HCT116 (cell line): ENCODE data around the gene USP32. TPM values are rescaled to one million over a fixed set of nuclear protein-coding genes. Genes with fewer than 3 reads are reported as not detected.

Source experiments
- ATAC-seq: fragments of 200-7000 bp; cut with Tn5 transposase; 2 replicates; pipeline ENCODE4 v1.9.1; 2020; ENCODE audit warnings: mild to moderate bottlenecking, moderate library complexity
- BruUV-seq: library from RNA; stranded (reverse); fragments of 400-500 nt; replicated peaks from 2 replicates; lab custom pipeline; 2021; lab: Mats Ljungman, UMichigan
- CTCF ChIA-PET: fragments of 300-600 bp; sonication (Branson Sonifier 250); formaldehyde crosslinking; loops from one replicate; lab custom pipeline; 2021; ENCODE audit warnings: antibody characterized with exemption; lab: Charles Lee
- POLR2A ChIA-PET: fragments of 300-600, 350-600 bp; sonication (Branson Sonifier 250); formaldehyde crosslinking; loops from one replicate; lab custom pipeline; 2021; ENCODE audit warnings: antibody characterized with exemption; lab: Charles Lee
- RAD21 ChIA-PET, 2 experiments: fragments of 300-600 bp; sonication (Branson Sonifier 250); formaldehyde crosslinking; loops; one replicate each; lab custom pipeline; 2023; ENCODE audit warnings: low total read pairs in 2 of 2; ENCODE audit not compliant: uncharacterized antibody in 2 of 2, unreplicated experiment in 2 of 2, low non-redundant PET in 1 of 2; lab: Charles Lee
- DNase-seq: peaks from one replicate; pipeline ENCODE4 v3.0.0-alpha.2; 2010; ENCODE audit warnings: low read depth, low spot score
- H2AFZ ChIP-seq: fragments of 200-600 bp; shearing (Covaris generic), sonication (generic); 2 replicates; pipeline ENCODE4 v1.6.1; 2017; ENCODE audit warnings: low read depth, mixed run types, mixed read lengths, antibody characterized with exemption, low read length; ENCODE audit not compliant: poor library complexity, severe bottlenecking
- H3K27ac ChIP-seq: 2 replicates; pipeline ENCODE4 v1.5.1; 2012; ENCODE audit warnings: low read depth, low read length
- H3K27me3 ChIP-seq: fragments of 200-600 bp; sonication (generic); 2 replicates; pipeline ENCODE4 v1.6.1; 2016; ENCODE audit warnings: mixed run types, low read length, mixed read lengths; ENCODE audit not compliant: insufficient read depth
- H3K36me3 ChIP-seq, 2 experiments: fragments of 200-500 bp in 1 of 2; fragments of 200-600 bp in 1 of 2; sonication (Bioruptor generic) in 1 of 2; sonication (generic) in 1 of 2; 2 replicates each; pipeline versions ENCODE4 v1.5.1 to v1.6.1; 2014 to 2016; ENCODE audit warnings: low read length in 2 of 2, inconsistent platforms in 1 of 2, mixed read lengths in 1 of 2, mixed run types in 1 of 2; ENCODE audit not compliant: insufficient read depth in 2 of 2, control insufficient read depth in 1 of 2
- H3K4me1 ChIP-seq, 2 experiments: fragments of 200-600 bp in 1 of 2; sonication (generic) in 1 of 2; 2 replicates each; pipeline versions ENCODE4 v1.5.1 to v1.6.1; 2012 to 2017; ENCODE audit warnings: low read length in 2 of 2, inconsistent platforms in 1 of 2, mild to moderate bottlenecking in 1 of 2, mixed read lengths in 1 of 2, mixed run types in 1 of 2, moderate library complexity in 1 of 2; ENCODE audit not compliant: insufficient read depth in 2 of 2, control insufficient read depth in 1 of 2
- H3K4me2 ChIP-seq: fragments of 200-600 bp; sonication (generic); 2 replicates; pipeline ENCODE4 v1.6.1; 2017; ENCODE audit warnings: mixed run types, low read length, mixed read lengths
- H3K4me3 ChIP-seq, 2 experiments: fragments of 200-600 bp in 1 of 2; sonication (generic) in 1 of 2; replicated peaks in 1 of 2; 2 replicates each; pipeline ENCODE4 v1.5.1; 2011 to 2016; ENCODE audit warnings: low read length in 2 of 2, control low read depth in 1 of 2, low read depth in 1 of 2, mild to moderate bottlenecking in 1 of 2, mixed read lengths in 1 of 2, mixed run types in 1 of 2
- H3K79me2 ChIP-seq: fragments of 200-600 bp; sonication (generic); 2 replicates; pipeline ENCODE4 v1.6.1; 2017; ENCODE audit warnings: mild to moderate bottlenecking, mixed run types, low read length, moderate library complexity, mixed read lengths; ENCODE audit not compliant: insufficient read depth
- H3K9ac ChIP-seq: fragments of 200-600 bp; sonication (generic); 2 replicates; pipeline ENCODE4 v1.6.1; 2016; ENCODE audit warnings: low read length, mixed read lengths
- H3K9me2 ChIP-seq: fragments of 200-600 bp; sonication (generic), shearing (Covaris generic); 2 replicates; pipeline ENCODE4 v1.6.1; 2017; ENCODE audit warnings: mixed run types, mild to moderate bottlenecking, moderate library complexity; ENCODE audit not compliant: insufficient read depth
- H3K9me3 ChIP-seq, 2 experiments: fragments of 200-500 bp in 1 of 2; fragments of 200-600 bp in 1 of 2; sonication (Bioruptor generic) in 1 of 2; sonication (generic) in 1 of 2; 2 replicates each; pipeline ENCODE4 v1.6.1; 2014 to 2017; ENCODE audit warnings: low read length in 2 of 2, mixed read lengths in 2 of 2, inconsistent platforms in 1 of 2, low read depth in 1 of 2, mild to moderate bottlenecking in 1 of 2, mixed run types in 1 of 2, moderate library complexity in 1 of 2; ENCODE audit not compliant: control insufficient read depth in 1 of 2, insufficient read depth in 1 of 2
- H4K20me1 ChIP-seq: fragments of 200-600 bp; sonication (generic), shearing (Covaris generic); 2 replicates; pipeline ENCODE4 v1.6.1; 2017; ENCODE audit warnings: mixed run types, mild to moderate bottlenecking, moderate library complexity; ENCODE audit not compliant: insufficient read depth
- ATF3 ChIP-seq: IDR thresholded peaks from 2 replicates; pipeline ENCODE4 v1.6.1; 2012
- CEBPB ChIP-seq: IDR thresholded peaks from 2 replicates; pipeline ENCODE4 v1.6.1; 2012; ENCODE audit warnings: low read depth
- EGR1 ChIP-seq: IDR thresholded peaks from 2 replicates; pipeline ENCODE4 v1.6.1; 2012; ENCODE audit warnings: low read depth
- EZH2 ChIP-seq: fragments of 200-600 bp; sonication (generic); IDR thresholded peaks from 2 replicates; pipeline ENCODE4 v1.6.1; 2017; ENCODE audit warnings: antibody characterized with exemption, mixed run types
- EZH2phosphoT487 ChIP-seq: fragments of 200-600 bp; IDR thresholded peaks from 2 replicates; pipeline ENCODE4 v1.6.1; 2018; ENCODE audit warnings: antibody characterized with exemption, borderline replicate concordance
- FOSL1 ChIP-seq: IDR thresholded peaks from 2 replicates; pipeline ENCODE4 v1.6.1; 2012; ENCODE audit warnings: low read depth
- RAD21 ChIP-seq: IDR thresholded peaks from 2 replicates; pipeline ENCODE4 v1.6.1; 2012; ENCODE audit warnings: low read depth, mild to moderate bottlenecking
- SIN3A ChIP-seq: IDR thresholded peaks from 2 replicates; pipeline ENCODE4 v1.6.1; 2012; ENCODE audit warnings: low read depth
- SP1 ChIP-seq: IDR thresholded peaks from 2 replicates; pipeline ENCODE4 v1.6.1; 2012; ENCODE audit warnings: low read depth
- TCF7L2 ChIP-seq: IDR thresholded peaks from 2 replicates; pipeline ENCODE4 v1.7.0; 2011; ENCODE audit warnings: borderline replicate concordance, inconsistent platforms; ENCODE audit not compliant: insufficient read depth, insufficient read length; ENCODE audit errors: extremely low read depth
- YY1 ChIP-seq: IDR thresholded peaks from 2 replicates; pipeline ENCODE4 v1.6.1; 2011; ENCODE audit warnings: low read length, low read depth, moderate library complexity, mild to moderate bottlenecking; ENCODE audit not compliant: insufficient replicate concordance; ENCODE audit errors: extremely low read depth
- ZFX ChIP-seq: fragments of 450-650 bp; IDR thresholded peaks from 2 replicates; pipeline ENCODE4 v1.6.1; 2017
- ZNF274 ChIP-seq: fragments of 200-500 bp; sonication (Bioruptor generic); IDR thresholded peaks from 2 replicates; pipeline ENCODE4 v1.6.1; 2014; ENCODE audit warnings: mild to moderate bottlenecking, low read depth, low read length, inconsistent platforms
- intact Hi-C: fragments of 100-400 bp; cut with micrococcal nuclease; formaldehyde crosslinking; loops from 2 replicates; pipeline ENCODE4 v1.10.0; 2022
- total RNA-seq: library from RNA; stranded (reverse); gene quantifications from one replicate; pipeline ENCODE4 v1.2.1, GENCODE V29; 2021; ENCODE audit not compliant: unreplicated experiment
- TF ChIP-seq, protein P1 (sequence below): IDR thresholded peaks from 2 replicates; pipeline ENCODE4 v1.6.1; 2012; ENCODE audit warnings: low read depth
- TF ChIP-seq, protein P2 (sequence below): IDR thresholded peaks from 2 replicates; pipeline ENCODE4 v1.6.1; 2011; ENCODE audit warnings: mild to moderate bottlenecking, low read length, moderate library complexity; ENCODE audit not compliant: insufficient replicate concordance; ENCODE audit errors: extremely low read depth
- TF ChIP-seq, protein P3 (sequence below): IDR thresholded peaks from 2 replicates; pipeline ENCODE4 v1.6.1; 2012
- TF ChIP-seq, protein P4 (sequence below), 3 experiments: fragments of 200-600 bp in 1 of 3; sonication (generic) in 1 of 3; IDR thresholded peaks in 2 of 3; conservative IDR thresholded peaks in 1 of 3; 2 replicates each; pipeline ENCODE4 v1.5.1; 2012 to 2017; ENCODE audit warnings: low read depth in 2 of 3, low read length in 2 of 3, antibody characterized with exemption in 1 of 3, borderline replicate concordance in 1 of 3, control low read depth in 1 of 3, mild to moderate bottlenecking in 1 of 3, mixed read lengths in 1 of 3, mixed run types in 1 of 3, moderate library complexity in 1 of 3; ENCODE audit not compliant: insufficient read depth in 1 of 3

USP32 gene
- total RNA-seq, 1 experiment from 2014 or later: 67.0 TPM

DNA sequence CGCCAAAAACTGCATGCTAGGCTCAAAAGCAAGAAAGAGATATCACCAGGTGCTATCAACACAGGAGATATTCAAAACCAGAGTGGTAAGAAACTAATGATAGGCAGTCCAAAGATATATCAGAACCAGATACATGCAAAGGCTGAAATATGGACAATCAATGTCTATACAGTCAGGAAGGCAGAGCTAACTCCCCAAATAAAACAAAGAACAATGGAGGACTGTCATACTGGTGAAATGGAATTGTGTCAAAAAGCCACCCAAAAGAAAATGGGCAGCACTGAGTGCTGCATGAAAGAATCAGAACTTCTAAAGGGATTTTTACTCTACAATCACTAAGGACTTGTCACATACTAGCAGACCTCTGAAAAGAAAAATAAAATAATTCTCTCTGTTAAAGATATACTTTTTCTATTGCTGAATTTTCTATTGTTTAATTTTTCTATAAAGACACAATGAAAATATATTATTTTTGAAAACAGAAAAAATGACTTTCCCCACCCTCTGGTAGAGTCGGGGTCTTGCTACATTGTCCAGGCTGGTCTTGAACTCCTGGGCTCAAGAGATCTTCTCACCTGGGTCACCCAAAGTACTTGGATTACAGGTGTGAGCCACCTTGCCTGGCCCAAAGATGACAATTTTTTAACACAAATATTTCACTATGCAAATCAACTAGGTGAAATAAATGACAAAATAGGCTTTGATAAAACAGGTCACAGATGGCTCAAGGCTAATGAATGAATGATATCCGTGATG, 98.2 kb downstream of the USP32 start:
- no peak overlapping the region for H3K4me2 ChIP-seq
- H3K4me3 ChIP-seq: no peak overlapping the region
- H3K36me3 ChIP-seq: no peaks in the 10 kb centered on the region
- DNase-seq (no peak), ATAC-seq (no peak)
- TF ChIP-seq YY1: no peak
- TF ChIP-seq TCF7L2: no peak
- no peak for TF ChIP-seq ZFX
- TF ChIP-seq, protein P1, sequence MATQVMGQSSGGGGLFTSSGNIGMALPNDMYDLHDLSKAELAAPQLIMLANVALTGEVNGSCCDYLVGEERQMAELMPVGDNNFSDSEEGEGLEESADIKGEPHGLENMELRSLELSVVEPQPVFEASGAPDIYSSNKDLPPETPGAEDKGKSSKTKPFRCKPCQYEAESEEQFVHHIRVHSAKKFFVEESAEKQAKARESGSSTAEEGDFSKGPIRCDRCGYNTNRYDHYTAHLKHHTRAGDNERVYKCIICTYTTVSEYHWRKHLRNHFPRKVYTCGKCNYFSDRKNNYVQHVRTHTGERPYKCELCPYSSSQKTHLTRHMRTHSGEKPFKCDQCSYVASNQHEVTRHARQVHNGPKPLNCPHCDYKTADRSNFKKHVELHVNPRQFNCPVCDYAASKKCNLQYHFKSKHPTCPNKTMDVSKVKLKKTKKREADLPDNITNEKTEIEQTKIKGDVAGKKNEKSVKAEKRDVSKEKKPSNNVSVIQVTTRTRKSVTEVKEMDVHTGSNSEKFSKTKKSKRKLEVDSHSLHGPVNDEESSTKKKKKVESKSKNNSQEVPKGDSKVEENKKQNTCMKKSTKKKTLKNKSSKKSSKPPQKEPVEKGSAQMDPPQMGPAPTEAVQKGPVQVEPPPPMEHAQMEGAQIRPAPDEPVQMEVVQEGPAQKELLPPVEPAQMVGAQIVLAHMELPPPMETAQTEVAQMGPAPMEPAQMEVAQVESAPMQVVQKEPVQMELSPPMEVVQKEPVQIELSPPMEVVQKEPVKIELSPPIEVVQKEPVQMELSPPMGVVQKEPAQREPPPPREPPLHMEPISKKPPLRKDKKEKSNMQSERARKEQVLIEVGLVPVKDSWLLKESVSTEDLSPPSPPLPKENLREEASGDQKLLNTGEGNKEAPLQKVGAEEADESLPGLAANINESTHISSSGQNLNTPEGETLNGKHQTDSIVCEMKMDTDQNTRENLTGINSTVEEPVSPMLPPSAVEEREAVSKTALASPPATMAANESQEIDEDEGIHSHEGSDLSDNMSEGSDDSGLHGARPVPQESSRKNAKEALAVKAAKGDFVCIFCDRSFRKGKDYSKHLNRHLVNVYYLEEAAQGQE: no peak
- no peak for TF ChIP-seq ZNF274
- TF ChIP-seq EGR1: no peak
- no peak for TF ChIP-seq EZH2
- TF ChIP-seq, protein P2, sequence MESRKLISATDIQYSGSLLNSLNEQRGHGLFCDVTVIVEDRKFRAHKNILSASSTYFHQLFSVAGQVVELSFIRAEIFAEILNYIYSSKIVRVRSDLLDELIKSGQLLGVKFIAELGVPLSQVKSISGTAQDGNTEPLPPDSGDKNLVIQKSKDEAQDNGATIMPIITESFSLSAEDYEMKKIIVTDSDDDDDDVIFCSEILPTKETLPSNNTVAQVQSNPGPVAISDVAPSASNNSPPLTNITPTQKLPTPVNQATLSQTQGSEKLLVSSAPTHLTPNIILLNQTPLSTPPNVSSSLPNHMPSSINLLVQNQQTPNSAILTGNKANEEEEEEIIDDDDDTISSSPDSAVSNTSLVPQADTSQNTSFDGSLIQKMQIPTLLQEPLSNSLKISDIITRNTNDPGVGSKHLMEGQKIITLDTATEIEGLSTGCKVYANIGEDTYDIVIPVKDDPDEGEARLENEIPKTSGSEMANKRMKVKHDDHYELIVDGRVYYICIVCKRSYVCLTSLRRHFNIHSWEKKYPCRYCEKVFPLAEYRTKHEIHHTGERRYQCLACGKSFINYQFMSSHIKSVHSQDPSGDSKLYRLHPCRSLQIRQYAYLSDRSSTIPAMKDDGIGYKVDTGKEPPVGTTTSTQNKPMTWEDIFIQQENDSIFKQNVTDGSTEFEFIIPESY: no peak
- TF ChIP-seq, protein P3, sequence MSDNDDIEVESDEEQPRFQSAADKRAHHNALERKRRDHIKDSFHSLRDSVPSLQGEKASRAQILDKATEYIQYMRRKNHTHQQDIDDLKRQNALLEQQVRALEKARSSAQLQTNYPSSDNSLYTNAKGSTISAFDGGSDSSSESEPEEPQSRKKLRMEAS: no peak
- no peak for TF ChIP-seq SIN3A
- no peak for TF ChIP-seq RAD21
- no peak for TF ChIP-seq EZH2phosphoT487
- TF ChIP-seq, protein P4, sequence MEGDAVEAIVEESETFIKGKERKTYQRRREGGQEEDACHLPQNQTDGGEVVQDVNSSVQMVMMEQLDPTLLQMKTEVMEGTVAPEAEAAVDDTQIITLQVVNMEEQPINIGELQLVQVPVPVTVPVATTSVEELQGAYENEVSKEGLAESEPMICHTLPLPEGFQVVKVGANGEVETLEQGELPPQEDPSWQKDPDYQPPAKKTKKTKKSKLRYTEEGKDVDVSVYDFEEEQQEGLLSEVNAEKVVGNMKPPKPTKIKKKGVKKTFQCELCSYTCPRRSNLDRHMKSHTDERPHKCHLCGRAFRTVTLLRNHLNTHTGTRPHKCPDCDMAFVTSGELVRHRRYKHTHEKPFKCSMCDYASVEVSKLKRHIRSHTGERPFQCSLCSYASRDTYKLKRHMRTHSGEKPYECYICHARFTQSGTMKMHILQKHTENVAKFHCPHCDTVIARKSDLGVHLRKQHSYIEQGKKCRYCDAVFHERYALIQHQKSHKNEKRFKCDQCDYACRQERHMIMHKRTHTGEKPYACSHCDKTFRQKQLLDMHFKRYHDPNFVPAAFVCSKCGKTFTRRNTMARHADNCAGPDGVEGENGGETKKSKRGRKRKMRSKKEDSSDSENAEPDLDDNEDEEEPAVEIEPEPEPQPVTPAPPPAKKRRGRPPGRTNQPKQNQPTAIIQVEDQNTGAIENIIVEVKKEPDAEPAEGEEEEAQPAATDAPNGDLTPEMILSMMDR (IDR thresholded peaks at IDR 0.05 in 2 of 3, conservative IDR thresholded peaks at IDR 0.05 in 1 of 3; ENCODE audit: borderline replicate concordance in 1 of 3, insufficient read depth in 1 of 3, low read depth in 2 of 3, low read length in 2 of 3): no peak
- no peak for TF ChIP-seq FOSL1
- no peak for TF ChIP-seq ATF3
- no peak for TF ChIP-seq SP1
- TF ChIP-seq CEBPB: no peak
- intact Hi-C loops: no loop called here
- no peaks in the 10 kb centered on the region for H3K9me2 ChIP-seq
- no peak overlapping the region for H3K9ac ChIP-seq
- no peaks in the 10 kb centered on the region for H3K9me3 ChIP-seq
- no peaks in the 10 kb centered on the region for H3K79me2 ChIP-seq
- H3K4me1 ChIP-seq: no peaks in the 10 kb centered on the region
- ChIA-PET RAD21 (no interaction called here), POLR2A (no interaction called here), CTCF (no interaction called here)
- H4K20me1 ChIP-seq: no peaks in the 10 kb centered on the region
- no peak overlapping the region for H2AFZ ChIP-seq
- no peak overlapping the region for H3K27ac ChIP-seq
- H3K27me3 ChIP-seq: no peaks in the 10 kb centered on the region
- BruUV-seq: no TSS peak
